GM18519 (cell line): ENCODE measurements around the gene GBP6.
"Not testable (repeated sequence)": the region's sequence is repeated elsewhere in the genome, so short reads cannot be mapped to it uniquely, and the experiment has no call there.

Source experiments
- ATAC-seq: cut with Tn5 transposase; IDR thresholded peaks from one replicate; pipeline ENCODE4 v1.9.1; 2021; ENCODE audit warnings: mild to moderate bottlenecking, moderate library complexity; ENCODE audit not compliant: unreplicated experiment, low FRiP score

GBP6 gene

DNA sequence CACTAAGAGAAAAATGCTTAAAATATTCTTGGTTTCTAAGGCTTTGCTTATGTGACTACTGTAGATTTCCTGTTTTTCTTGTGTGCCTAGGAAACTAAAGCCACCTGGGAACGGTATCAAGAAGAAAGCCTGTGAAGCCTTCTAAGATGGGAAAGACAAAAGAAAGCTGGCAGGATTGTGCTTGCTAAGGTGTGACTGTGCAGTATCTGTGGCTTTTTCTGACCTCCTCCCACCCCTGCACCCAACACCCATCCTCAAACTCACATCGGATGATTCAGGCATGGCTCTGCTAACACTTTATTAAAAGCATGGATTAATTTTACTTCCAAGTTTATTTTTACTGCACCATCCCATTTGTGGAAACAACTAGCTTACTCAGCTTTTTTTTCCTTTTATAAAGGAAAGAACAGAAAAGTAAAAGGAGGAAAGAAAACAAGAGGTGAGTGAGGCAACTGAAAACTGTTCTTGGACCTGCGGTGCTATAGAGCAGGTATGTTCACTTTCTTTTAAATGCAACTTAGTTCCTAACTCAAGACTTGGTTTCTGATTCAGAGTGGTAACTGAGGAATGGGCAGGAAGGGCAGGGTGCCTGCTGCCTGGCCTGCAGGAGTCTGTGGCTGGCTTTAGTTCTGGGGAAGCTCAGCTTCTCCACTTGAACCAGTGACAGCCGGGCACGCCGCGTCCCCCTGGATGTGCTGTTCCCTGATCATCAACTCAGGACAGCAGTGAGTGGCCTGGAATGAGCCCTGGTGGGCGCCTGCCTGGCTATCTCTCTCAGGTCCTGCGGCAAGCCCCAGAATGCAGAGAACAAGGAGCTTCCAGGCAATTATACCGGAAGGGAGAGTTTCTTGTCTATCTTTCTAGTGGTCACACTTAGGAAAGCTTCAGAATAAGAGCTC is at the start of gene GBP6:
Gene GBP6 (plus strand): TSS at position 422 of the 899 bp plus-strand sequence. CDS start 4,493 bp downstream, outside the sequence.
- ATAC-seq, result no peak

DNA sequence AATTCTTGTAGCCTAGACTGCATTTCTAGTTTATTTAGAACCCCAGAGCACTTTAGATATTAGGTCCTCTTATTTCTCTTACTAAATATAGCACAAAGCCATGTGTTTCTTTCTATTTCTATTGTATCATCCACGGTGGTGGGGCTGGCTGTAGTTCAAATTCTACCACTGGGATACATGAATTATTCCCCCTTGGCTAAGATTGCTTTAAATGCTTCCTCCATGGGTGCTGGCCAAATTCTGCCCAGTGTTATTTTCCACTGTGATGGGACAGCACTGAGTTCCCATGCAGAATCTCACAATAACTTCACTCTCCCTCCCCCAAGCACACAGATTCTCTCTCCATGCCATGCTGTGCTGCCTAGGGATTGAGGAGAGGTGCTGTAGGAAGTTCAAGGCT is 41.5 kb upstream of the GBP6 start:
- ATAC-seq, result no peak

DNA sequence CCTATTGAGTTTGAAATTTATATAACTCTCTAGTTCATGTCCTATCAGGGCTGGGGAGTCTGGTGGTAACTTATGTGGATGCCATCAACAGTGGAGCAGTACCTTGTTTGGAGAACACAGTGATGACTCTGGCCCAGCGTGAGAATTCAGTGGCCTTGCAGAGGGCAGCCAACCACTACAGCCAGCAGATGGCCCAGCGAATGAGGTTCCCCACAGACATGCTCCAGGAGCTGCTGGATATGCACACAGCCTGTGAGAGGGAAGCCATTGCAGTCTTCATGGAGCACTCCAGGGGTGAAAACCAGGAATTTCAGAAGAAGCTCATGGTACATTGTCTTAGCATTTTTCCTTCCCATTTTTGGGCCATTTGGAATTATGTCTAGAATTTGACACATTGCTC is 32.0 kb upstream of the GBP6 start:
- no peak for ATAC-seq

GRCh38 chr1:89332461-89332860 is 31.4 kb upstream of the GBP6 start:
- ATAC-seq, result no peak

DNA sequence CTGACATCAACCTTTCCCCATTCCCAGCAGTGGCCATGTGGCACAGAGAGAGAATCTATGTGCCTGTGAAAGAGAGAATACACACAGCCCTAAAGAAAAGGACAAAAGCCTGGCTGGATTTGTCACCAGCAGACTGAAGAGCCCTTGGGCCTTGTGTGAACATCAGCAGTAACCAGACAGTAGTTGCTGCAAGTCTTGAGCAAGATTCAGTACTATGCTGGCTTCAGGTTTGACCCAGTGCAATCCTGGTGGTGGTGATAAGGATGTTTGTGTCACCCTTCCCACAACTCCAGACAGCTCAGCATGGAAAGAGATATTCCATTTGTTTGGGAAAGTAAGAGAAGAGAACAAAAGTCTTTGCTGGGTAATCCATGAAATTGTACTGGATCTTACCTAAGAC is 28.4 kb upstream of the GBP6 start:
- ATAC-seq, result no peak

- no peak for ATAC-seq
Measured at GRCh38 chr1:89337903-89338302, 26.0 kb upstream of the GBP6 start.

DNA sequence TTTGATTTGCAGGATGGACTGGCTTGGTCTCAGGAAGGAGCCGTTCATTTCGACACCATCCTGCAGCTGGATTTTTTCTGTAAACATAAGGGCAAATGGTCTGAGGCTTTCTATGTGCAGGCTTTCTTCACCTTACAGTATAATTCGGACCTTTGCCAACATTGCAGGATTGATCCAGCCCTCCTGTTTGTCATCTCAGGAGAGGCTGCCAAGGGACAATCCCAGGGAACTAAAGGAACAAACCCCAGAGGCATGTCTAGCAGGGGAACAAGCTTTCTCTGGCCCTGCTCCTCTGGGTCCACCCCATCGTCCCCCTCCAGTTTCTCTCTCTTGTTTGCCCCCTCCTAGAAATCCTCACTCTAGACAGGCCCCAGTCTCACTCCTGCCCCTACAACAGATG is 24.8 kb upstream of the GBP6 start:
- ATAC-seq, result no peak

DNA sequence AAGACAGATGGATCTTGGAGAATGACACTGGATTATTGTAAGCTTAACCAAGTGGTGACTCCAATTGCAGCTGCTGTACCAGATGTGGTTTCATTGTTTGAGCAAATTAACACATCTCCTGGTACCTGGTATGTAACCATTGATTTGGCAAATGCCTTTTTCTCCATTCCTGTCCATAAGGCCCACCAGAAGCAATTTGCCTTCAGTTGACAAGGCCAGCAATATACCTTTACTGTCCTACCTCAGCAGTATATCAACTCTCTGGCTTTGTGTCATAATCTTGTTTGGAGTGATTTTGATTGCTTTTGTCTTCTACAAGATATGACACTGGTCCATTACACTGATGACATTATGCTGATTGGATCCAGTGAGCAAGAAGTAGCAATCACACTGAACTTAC is 18.4 kb upstream of the GBP6 start:
- ATAC-seq, result not testable (repeated sequence)

DNA sequence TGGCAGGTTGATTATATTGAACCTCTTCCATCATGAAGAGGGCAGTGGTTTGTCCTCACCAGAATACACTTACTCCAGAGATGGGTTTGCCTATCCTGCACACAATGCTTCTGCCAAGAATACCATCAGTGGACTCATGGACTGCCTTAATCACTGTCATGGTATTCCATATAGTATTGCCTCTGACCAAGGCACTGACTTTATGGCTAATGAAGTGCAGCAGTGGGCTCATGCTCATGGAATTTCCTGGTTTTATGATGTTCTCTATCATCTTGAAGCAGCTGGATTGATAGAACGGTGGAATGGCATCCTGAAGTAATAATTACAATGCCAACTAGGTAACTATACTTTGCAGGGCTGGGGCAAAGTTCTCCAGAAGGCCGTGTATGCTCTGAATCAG is 16.6 kb upstream of the GBP6 start:
- no peak for ATAC-seq

DNA sequence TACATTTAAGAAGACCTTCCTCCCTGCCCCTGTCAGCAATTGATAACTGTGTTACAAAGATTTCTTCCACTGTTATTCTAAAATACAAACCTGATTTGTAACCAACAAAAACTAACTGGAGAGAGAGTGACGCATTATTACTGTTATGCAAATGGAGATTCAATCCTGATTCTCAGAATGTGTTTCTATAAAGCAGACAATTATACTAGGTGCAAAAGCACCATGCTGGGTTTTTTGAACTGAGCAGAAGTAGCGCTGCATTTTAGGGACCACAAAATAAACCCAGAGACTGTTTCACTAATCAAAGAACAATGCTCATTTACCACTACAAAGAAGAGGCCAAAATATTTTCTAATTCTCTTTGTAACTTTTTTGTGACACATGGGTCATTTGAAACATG is 13.6 kb upstream of the GBP6 start:
- ATAC-seq, result no peak

DNA sequence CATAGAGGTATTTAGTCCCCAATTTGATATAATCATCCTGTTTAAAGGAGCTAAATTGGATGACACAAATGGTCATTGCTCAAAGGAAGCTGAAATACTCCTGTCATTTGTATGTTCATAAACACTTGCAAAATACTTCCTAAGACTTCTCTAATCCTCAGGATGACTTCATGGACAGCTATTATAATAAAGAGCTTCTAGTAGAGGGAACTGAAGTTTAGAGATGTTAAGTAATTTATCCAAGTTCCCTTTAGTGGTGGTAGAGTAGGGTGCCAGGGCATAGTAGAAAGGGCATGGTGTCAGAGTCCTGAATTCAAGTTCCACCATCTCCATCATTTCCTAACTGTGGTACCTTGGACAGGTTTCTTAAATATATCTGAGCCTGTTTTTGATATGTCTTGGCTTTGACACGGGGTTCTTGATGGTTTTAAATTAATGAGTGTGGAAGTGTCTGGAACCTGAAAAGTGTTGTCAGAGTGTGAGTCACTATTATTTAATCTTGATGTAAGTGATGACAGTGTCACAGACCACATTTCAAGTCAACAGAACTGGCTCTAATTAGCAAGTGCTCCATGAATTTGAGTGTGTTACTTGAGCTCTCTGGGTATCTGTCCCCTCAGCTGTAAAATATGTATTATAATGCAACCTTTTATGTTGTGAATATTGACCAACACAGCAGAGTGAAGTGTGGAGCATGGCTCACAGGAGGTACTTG is 12.1 kb upstream of the GBP6 start:
- no peak for ATAC-seq

- no peak for ATAC-seq
Measured at GRCh38 chr1:89352421-89352820, 11.4 kb upstream of the GBP6 start.

DNA sequence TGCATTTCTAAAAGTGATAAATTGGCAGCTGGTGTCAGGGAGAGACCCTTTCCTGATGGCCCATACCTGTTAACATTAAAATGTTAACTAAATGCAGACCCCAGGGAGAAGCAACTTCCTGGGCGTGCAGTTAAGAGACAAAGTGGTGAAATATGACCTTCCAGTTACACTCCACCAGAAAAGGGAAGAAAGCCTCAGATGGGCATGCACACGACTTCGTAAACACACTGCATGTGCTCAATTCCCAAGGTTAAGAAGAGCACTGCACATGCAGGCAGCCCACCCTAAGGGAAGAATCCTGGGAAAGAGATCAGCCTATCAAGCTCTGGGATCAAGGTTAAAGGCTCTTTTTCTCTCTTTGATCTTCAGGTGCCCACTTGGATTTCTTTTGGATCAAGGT is 9.7 kb upstream of the GBP6 start:
- ATAC-seq, result no peak

- no peak for ATAC-seq
Measured at GRCh38 chr1:89355056-89355455, 8.8 kb upstream of the GBP6 start.

DNA sequence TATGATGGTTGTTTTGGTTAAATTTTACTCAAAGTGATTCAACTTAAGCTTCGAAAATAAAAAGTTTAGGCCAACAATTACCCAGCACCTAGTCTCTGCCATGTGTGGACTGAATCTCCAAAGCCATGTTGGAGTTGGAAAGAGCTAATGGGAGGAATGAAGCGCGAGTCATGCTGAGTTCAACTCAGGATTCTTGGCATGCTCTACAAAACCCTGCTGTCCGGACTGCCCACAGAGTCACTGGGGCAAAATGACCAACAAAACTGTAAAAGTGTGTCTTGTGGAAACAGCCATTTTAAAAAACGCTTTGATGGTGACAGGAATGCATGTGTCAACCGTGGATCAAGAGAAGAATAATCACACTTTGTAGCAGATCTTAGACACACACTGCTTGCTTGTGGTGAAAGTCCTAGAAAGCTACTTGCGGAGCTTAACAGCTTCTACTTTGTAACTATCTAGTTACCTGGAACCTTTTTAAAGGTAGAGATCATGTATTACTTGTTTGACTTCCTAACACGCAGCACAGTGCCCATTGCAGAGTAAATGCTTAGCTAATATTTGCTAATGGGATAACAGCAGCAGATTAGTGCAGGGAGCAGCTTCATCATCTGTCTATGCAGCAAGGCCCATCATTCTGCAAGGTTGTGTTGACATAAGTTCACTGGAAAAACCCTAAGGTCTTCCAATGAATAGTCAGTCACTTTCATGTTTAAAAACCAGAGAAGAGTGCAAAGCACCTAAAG is 7.0 kb upstream of the GBP6 start:
- ATAC-seq, result no peak

- ATAC-seq, result no peak
Measured at GRCh38 chr1:89358287-89358893, 5.5 kb upstream of the GBP6 start.

- ATAC-seq, result no peak
Measured at GRCh38 chr1:89360716-89361115, 3.1 kb upstream of the GBP6 start.

GRCh38 chr1:89361681-89362080 is 2.2 kb upstream of the GBP6 start:
- no peak for ATAC-seq

- ATAC-seq, result peak; percentile 94
Measured at GRCh38 chr1:89363196-89363595, 663 bp upstream of the GBP6 start.

DNA sequence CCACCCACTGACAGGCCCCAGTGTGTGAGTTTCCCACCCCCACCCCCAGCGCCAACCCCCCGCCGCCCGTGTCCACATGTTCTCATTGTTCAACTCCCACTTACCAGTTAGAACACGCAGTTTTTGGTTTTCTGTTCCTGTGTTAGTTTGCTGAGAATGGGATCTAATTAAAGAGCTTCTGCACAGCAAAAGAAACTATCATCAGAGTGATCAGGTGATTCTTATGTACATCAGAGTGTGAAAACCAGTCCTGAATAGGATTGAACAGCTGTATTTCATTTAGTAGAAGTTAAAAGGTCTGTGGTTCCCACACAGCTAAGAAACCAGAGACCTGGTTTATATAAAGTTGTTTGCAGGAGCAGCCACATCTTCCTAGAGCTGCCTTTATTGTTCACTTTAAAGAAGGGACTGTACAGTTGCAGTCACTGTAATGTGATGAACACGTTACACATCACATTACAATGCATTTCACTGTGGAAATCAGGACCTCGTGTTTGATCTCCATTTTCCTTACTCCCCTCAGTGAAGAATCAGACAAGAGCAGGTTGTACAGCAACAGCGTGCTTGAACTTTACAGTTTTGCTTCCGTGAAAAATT is 1.2 kb downstream of the GBP6 start:
- ATAC-seq, result no peak
